ENCODE measurements around the gene MYRIP.
"Not testable (repeated sequence)": the region's sequence is repeated elsewhere in the genome, so short reads cannot be mapped to it uniquely, and the experiment has no call there.

Gene MYRIP

GRCh38 chr3:40037582-40037981 lies 228.2 kb downstream of the MYRIP start:
- DNase-seq (ENCODE audit: low spot score): no peak

- DNase-seq (ENCODE audit: low spot score): no peak
These were observed 233.5 kb downstream of the MYRIP start for GRCh38 chr3:40042752-40043443.

- no peak for DNase-seq (ENCODE audit: low spot score)
These were observed 234.0 kb downstream of the MYRIP start for GRCh38 chr3:40043444-40043755.

- DNase-seq (ENCODE audit: low spot score): no peak
These were observed 235.1 kb downstream of the MYRIP start for GRCh38 chr3:40044487-40044886.

- no peak for DNase-seq (ENCODE audit: low spot score)
These were observed 235.6 kb downstream of the MYRIP start for GRCh38 chr3:40045051-40045450.

- DNase-seq (ENCODE audit: low spot score): no peak
These were observed 236.7 kb downstream of the MYRIP start for GRCh38 chr3:40046149-40046548.

GRCh38 chr3:40047406-40047805 lies 238.0 kb downstream of the MYRIP start:
- no peak for DNase-seq (ENCODE audit: low spot score)

GRCh38 chr3:40053663-40054062 lies 244.3 kb downstream of the MYRIP start:
- no peak for DNase-seq (ENCODE audit: low spot score)

GRCh38 chr3:40054568-40055222 lies 245.3 kb downstream of the MYRIP start:
- no peak for DNase-seq (ENCODE audit: low spot score)

- no peak for DNase-seq (ENCODE audit: low spot score)
These were observed 246.0 kb downstream of the MYRIP start for GRCh38 chr3:40055361-40055760.

GRCh38 chr3:40055956-40056355 lies 246.5 kb downstream of the MYRIP start:
- DNase-seq (ENCODE audit: low spot score): no peak

GRCh38 chr3:40057077-40057476 lies 247.7 kb downstream of the MYRIP start:
- no peak for DNase-seq (ENCODE audit: low spot score)

GRCh38 chr3:40057786-40058185 lies 248.4 kb downstream of the MYRIP start:
- DNase-seq (ENCODE audit: low spot score): no peak

- no peak for DNase-seq (ENCODE audit: low spot score)
These were observed 259.2 kb downstream of the MYRIP start for GRCh38 chr3:40068636-40069035.

- DNase-seq (ENCODE audit: low spot score): no peak
These were observed 261.4 kb downstream of the MYRIP start for GRCh38 chr3:40070816-40071215.

GRCh38 chr3:40071683-40072238 lies 262.4 kb downstream of the MYRIP start:
- DNase-seq (ENCODE audit: low spot score): no peak

- no peak for DNase-seq (ENCODE audit: low spot score)
These were observed 264.1 kb downstream of the MYRIP start for GRCh38 chr3:40073310-40074007.

- not testable (repeated sequence) for DNase-seq (ENCODE audit: low spot score)
These were observed 267.7 kb downstream of the MYRIP start for GRCh38 chr3:40077139-40077538.

- not testable (repeated sequence) for DNase-seq (ENCODE audit: low spot score)
These were observed 268.6 kb downstream of the MYRIP start for GRCh38 chr3:40077828-40078492.

GRCh38 chr3:40078590-40078989 lies 269.2 kb downstream of the MYRIP start:
- no peak for DNase-seq (ENCODE audit: low spot score)

- peak; percentile 63 for DNase-seq (ENCODE audit: low spot score)
These were observed 269.9 kb downstream of the MYRIP start for GRCh38 chr3:40079203-40079846.

- no peak for DNase-seq (ENCODE audit: low spot score)
These were observed 270.4 kb downstream of the MYRIP start for GRCh38 chr3:40079847-40080240.

All from AG08396 (cell line).